ENCODE data around the gene EPN1.

GRCh38 chr19:55649268-55650125 lies 25.5 kb upstream of the EPN1 start:
- TF ChIP-seq CTCF (IDR thresholded peaks at IDR 0.05 in 4 of 5, conservative IDR thresholded peaks at IDR 0.05 in 1 of 5), result no peak
- TF ChIP-seq POLR2A (IDR thresholded peaks at IDR 0.05), result no peak

Measured in gastrocnemius medialis (tissue), 4 donors.